Uterus (tissue), 4 donors: Measurements from ENCODE around the gene TMEM119. TPM values are rescaled to one million over a fixed set of nuclear protein-coding genes. Genes with fewer than 3 reads are reported as not detected.

Experiments
- DNase-seq, 2 donors: peaks; one replicate each; pipeline ENCODE4 v3.0.0-alpha.2; 2019 to 2020
- H3K27ac ChIP-seq, 2 donors: fragments of 200-600 bp; sonication (generic); 1 replicate in 1 of 2; 2 replicates in 1 of 2; pipeline ENCODE4 v1.5.1; 2016 to 2018
- H3K27me3 ChIP-seq, 2 donors: fragments of 200-600 bp; sonication (generic); one replicate each; pipeline ENCODE4 v1.5.1; 2018 to 2019; ENCODE audit warnings: control low read depth in 1 of 2
- H3K36me3 ChIP-seq, 2 donors: fragments of 200-600 bp; sonication (generic); one replicate each; pipeline ENCODE4 v1.5.1; 2019; ENCODE audit warnings: control low read depth in 1 of 2
- H3K4me1 ChIP-seq, 2 donors: fragments of 200-600 bp; sonication (generic); one replicate each; pipeline ENCODE4 v1.5.1; 2018 to 2019; ENCODE audit warnings: control low read depth in 1 of 2
- H3K4me3 ChIP-seq, 2 donors: fragments of 200-600 bp; sonication (generic); 1 replicate in 1 of 2; 2 replicates in 1 of 2; pipeline ENCODE4 v1.5.1; 2018 to 2019; ENCODE audit warnings: mild to moderate bottlenecking in 1 of 2
- H3K9me3 ChIP-seq, 2 donors: fragments of 200-600 bp; sonication (generic); one replicate each; pipeline ENCODE4 v1.5.1; 2019; ENCODE audit warnings: control low read depth in 1 of 2
- CTCF ChIP-seq, 4 experiments: fragments of 200-600 bp in 2 of 4; fragments of 450-650 bp in 2 of 4; sonication (generic) in 2 of 4; IDR thresholded peaks; one replicate each; pipeline ENCODE4 v1.5.1; 2016 to 2019; ENCODE audit warnings: antibody characterized with exemption in 4 of 4, mild to moderate bottlenecking in 2 of 4, moderate library complexity in 1 of 4
- POLR2A ChIP-seq, 2 donors: fragments of 450-650 bp; IDR thresholded peaks; one replicate each; pipeline ENCODE4 v1.6.1; 2016; ENCODE audit warnings: antibody characterized with exemption in 2 of 2, mild to moderate bottlenecking in 1 of 2, moderate library complexity in 1 of 2
- intact Hi-C: fragments of 100-400 bp; cut with DNase I; formaldehyde crosslinking; loops from one replicate; pipeline ENCODE4 v1.15.1; 2023; ENCODE audit warnings: low total_unique reads
- total RNA-seq, 4 donors: library from RNA; depleted of rRNA in 3 of 4; stranded (reverse); fragments of >200 nt in 3 of 4; gene quantifications; one replicate each; pipeline versions ENCODE4 v1.1.0 to v1.2.4, GENCODE V29; 2014 to 2023
- donor health status: DM: yes; HTN: yes; CAD: no.

The TMEM119 gene
- total RNA-seq, 4 donors from 2014 or later: 9.1 to 102 (median 12.4) TPM

GRCh38 chr12:108643941-108644810, 46.3 kb upstream of the TMEM119 start:
- H3K27ac ChIP-seq: peak overlapping the region; percentile 52 to 62
- H3K9me3 ChIP-seq: no peaks in the 10 kb centered on the region
- intact Hi-C loops: no loop called here
- H3K4me3 ChIP-seq: no peak overlapping the region
- H3K4me1 ChIP-seq: peaks cover under 1 to 3% of the 10 kb centered on the region in 2 donors
- peak in 1 of 2 donors; percentile 73 for DNase-seq
- TF ChIP-seq CTCF (IDR thresholded peaks at IDR 0.05) (no peak), POLR2A (IDR thresholded peaks at IDR 0.05) (no peak)
- H3K36me3 ChIP-seq: no peaks in the 10 kb centered on the region
- no peaks in the 10 kb centered on the region for H3K27me3 ChIP-seq

DNA sequence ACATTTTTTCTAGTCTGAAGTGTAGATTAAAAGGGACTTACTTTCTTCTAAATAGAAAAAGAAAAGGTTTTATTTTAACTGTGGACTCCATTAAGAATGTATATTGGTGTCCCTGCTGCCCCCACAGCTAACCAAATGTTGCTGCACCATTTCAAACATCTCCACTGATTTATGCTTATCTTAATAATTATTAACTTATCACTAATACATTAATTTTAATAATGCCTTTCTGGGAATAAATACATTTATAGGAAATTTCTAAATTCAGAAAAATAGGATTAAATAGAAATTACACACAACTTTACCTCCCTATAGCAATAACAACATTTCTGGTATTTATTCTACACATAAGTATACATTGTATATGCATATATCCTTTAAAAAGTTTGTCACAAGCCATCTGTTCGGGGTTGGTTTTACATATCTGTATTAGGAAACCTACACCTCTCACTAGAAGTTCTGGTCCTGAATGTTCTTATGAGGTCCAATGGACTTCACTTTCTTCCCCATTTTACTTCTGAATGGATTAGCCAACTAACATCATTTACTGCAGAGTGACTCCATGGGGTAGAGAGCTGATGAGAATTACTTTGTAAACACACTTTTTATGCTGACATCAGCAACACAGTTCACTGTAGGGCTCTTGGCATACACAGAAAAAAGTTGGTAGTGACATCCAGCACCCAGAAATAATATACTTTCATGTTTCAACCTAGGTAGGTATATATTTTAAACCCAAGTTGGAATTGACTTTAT, 45.2 kb upstream of the TMEM119 start:
- H3K27ac ChIP-seq: peak overlapping the region; percentile 52 to 62

GRCh38 chr12:108642269-108642870, 44.5 kb upstream of the TMEM119 start:
- H3K4me1 ChIP-seq: peaks cover 5% of the 10 kb centered on the region in 2 donors
- TF ChIP-seq CTCF (IDR thresholded peaks at IDR 0.05): no peak
- intact Hi-C loops: no loop called here
- H3K36me3 ChIP-seq: no peaks in the 10 kb centered on the region
- peak overlapping the region; percentile 16 to 41 for H3K27ac ChIP-seq
- H3K27me3 ChIP-seq: no peaks in the 10 kb centered on the region
- no peak for DNase-seq
- H3K4me3 ChIP-seq: no peak overlapping the region
- H3K9me3 ChIP-seq: no peaks in the 10 kb centered on the region

More for the DNA sequence above, 45.2 kb upstream of the TMEM119 start:
- Histone ChIP-seq H3K4me3 (no peak overlapping the region), H3K27me3 (no peaks in the 10 kb centered on the region), H3K36me3 (no peaks in the 10 kb centered on the region), H3K9me3 (no peaks in the 10 kb centered on the region), H3K4me1 (peaks cover 0 to under 1% of the 10 kb centered on the region in 2 donors)
- no peak for DNase-seq
- TF ChIP-seq POLR2A (IDR thresholded peaks at IDR 0.05) (no peak), CTCF (IDR thresholded peaks at IDR 0.05) (no peak)
- intact Hi-C loops: no loop called here

GRCh38 chr12:108641446-108642268, 43.8 kb upstream of the TMEM119 start:
- H3K27ac ChIP-seq: peak overlapping the region; percentile 16 to 41
- H3K9me3 ChIP-seq: no peaks in the 10 kb centered on the region

More at GRCh38 chr12:108641446-108642268, 43.8 kb upstream of the TMEM119 start:
- Histone ChIP-seq H3K4me1 (peaks cover 5% of the 10 kb centered on the region in 2 donors), H3K36me3 (no peaks in the 10 kb centered on the region), H3K27me3 (no peaks in the 10 kb centered on the region), H3K4me3 (no peak overlapping the region)
- intact Hi-C loops: no loop called here
- no peak for TF ChIP-seq CTCF (IDR thresholded peaks at IDR 0.05)
- no peak for DNase-seq
